GM19455 (cell line): ENCODE data around the gene HRK.
"Not testable (repeated sequence)": the region's sequence is repeated elsewhere in the genome, so short reads cannot be mapped to it uniquely, and the experiment has no call there.

Experiments used
- ATAC-seq: cut with Tn5 transposase; IDR thresholded peaks from one replicate; pipeline ENCODE4 v1.9.1; 2021; ENCODE audit not compliant: unreplicated experiment

HRK gene

DNA sequence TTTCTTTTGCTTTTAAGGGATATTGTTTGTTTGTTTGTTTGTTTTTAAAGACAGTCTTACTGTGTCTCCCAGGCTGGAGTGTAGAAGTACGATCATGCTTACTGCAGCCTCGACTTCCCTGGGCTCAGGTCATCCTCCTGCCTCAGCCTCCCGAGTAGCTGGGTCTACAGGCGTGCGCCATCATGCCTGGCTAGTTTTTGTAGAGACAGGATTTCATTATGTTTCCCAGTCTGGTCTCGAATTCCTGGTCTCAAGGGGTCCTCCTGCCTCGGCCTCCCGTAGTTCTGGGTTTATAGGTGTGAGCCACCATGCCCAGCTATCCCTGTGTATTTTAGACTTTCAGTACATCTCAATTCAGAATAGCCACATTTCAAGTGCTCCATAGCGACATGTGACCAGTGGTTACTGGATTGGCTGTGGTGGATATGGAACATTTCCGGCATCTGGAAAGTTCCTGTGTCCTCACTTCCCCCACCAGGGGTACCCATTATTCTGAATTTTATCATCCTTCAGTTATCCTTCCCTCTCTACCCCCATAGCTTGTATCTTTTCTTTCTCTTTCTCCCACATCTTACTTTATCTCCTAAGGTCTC, 61.1 kb downstream of the HRK start:
- no peak for ATAC-seq

DNA sequence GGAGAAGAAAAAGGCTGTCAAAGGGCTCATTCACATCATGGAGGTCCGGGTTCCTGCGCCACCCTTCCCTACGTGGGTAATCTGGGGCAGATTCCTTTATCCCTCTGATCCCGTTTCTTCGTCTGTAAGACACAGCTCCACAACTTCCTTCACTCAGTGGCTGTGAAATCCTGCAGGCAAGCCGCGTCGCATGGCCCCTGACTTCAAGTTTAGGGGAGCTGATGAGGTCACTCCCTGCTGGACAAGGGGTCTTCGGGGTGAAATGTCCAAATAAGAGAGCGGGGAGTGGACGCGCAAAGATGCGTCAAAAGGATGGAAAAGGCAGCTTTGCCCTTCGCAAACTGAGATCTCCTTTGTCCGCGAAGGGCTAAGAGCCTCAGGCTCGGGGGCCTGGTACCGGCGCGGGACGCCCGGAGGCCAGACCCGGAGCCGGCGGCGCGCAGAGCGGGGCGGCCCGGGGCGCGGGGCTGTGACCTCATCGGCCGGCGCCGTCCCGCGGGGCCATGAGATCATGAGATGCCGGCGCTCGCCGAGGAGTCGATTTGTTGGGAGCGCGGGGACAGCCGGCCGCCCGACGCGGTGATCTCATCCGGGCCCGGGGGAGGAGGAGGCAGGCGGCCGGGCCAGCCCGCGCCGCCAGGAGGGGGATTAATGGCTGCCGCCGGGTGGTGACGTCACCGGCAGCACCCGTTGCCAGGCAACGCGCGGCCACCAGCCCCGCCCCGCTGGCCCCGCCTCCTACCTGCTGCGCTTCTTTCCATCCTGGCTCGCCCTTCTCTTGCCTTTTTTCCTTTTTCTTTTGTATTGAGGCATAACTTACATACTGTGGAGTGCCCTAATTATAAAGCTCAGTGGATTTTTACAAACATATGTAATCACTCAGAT, 62.1 kb downstream of the HRK start:
- peak; percentile 90 for ATAC-seq

DNA sequence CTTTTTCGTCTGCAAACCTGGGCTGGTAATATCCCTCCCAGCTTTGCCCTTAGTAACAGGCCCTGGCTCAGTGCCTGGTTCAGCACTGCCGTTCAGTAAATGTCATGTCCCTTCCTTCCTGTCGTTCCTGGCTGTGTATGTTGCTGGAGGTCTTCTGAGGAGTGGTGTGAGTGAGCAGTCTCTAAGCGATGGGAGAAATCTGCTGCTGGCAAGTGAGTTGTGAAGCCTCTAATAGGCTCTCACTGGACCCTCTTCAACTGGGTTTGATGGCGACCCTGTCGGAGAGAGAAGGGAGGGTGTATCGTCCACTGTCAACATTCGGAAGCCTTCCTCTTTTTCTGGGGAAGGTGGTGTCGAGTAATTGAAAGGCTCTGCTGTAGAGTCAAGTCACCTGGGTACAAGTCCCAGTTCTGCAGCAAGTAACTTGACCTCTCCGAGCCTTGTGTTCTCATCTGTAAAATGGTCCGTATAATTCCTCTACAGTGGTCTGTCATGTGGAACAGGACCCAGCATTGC, 62.8 kb downstream of the HRK start:
- no peak for ATAC-seq

GRCh38 chr12:116814766-116815165, 66.5 kb downstream of the HRK start:
- not testable (repeated sequence) for ATAC-seq

- no peak for ATAC-seq
Observed at GRCh38 chr12:116813271-116814041, 67.8 kb downstream of the HRK start.

GRCh38 chr12:116812238-116812637, 69.0 kb downstream of the HRK start:
- ATAC-seq = no peak

GRCh38 chr12:116808113-116809105, 72.8 kb downstream of the HRK start:
- ATAC-seq = no peak

GRCh38 chr12:116807546-116807945, 73.7 kb downstream of the HRK start:
- no peak for ATAC-seq

- ATAC-seq = no peak
Observed at GRCh38 chr12:116806845-116807440, 74.3 kb downstream of the HRK start.
